Ramos (cell line): ENCODE results near the gene PASD1.

Experiments used
- in situ Hi-C: fragments of 300-500 bp; cut with MboI; formaldehyde crosslinking; loops from one replicate; pipeline ENCODE4 v1.14.3; 2022; ENCODE audit warnings: low sequenced_read_pairs; ENCODE audit not compliant: unreplicated experiment

PASD1 gene

GRCh38 chrX:151725338-151725614 lies 161.8 kb downstream of the PASD1 start:
- in situ Hi-C loops = no loop called here
